ENCODE results near the gene IMMP1L.

The IMMP1L gene

GRCh38 chr11:31442086-31442485 lies 67.3 kb downstream of the IMMP1L start:
- no peak for DNase-seq
- H3K27ac ChIP-seq: no peak overlapping the region
- in situ Hi-C loops (cut with HindIII; ENCODE audit: low pct_ligation_motif_present, low sequenced_read_pairs): no loop called here
- TF ChIP-seq CTCF (IDR thresholded peaks at IDR 0.05; ENCODE audit: low read depth, low read length, missing control alignments): no peak
- no peaks in the 10 kb centered on the region for H3K27me3 ChIP-seq (replicated peaks)
- H3K36me3 ChIP-seq (replicated peaks): no peaks in the 10 kb centered on the region
- H3K4me3 ChIP-seq (ENCODE audit: low read depth, low read length): no peak overlapping the region

GRCh38 chr11:31441296-31441695 lies 68.1 kb downstream of the IMMP1L start:
- Histone ChIP-seq H3K27ac (no peak overlapping the region), H3K36me3 (replicated peaks) (no peaks in the 10 kb centered on the region), H3K27me3 (replicated peaks) (no peaks in the 10 kb centered on the region), H3K4me3 (ENCODE audit: low read depth, low read length) (no peak overlapping the region)
- DNase-seq: no peak
- TF ChIP-seq CTCF (IDR thresholded peaks at IDR 0.05; ENCODE audit: low read depth, low read length, missing control alignments): no peak
- in situ Hi-C loops (cut with HindIII; ENCODE audit: low pct_ligation_motif_present, low sequenced_read_pairs): no loop called here

GRCh38 chr11:31437742-31438435 lies 71.5 kb downstream of the IMMP1L start:
- peak; percentile 47 for DNase-seq
- Histone ChIP-seq H3K27ac (peak overlapping the region; percentile 21), H3K36me3 (replicated peaks) (no peaks in the 10 kb centered on the region), H3K27me3 (replicated peaks) (no peaks in the 10 kb centered on the region), H3K4me3 (ENCODE audit: low read depth, low read length) (no peak overlapping the region)
- no peak for TF ChIP-seq CTCF (IDR thresholded peaks at IDR 0.05; ENCODE audit: low read depth, low read length, missing control alignments)
- in situ Hi-C loops (cut with HindIII; ENCODE audit: low pct_ligation_motif_present, low sequenced_read_pairs): no loop called here

GRCh38 chr11:31433851-31434250 lies 75.6 kb downstream of the IMMP1L start:
- H3K27me3 ChIP-seq (replicated peaks): no peaks in the 10 kb centered on the region
- TF ChIP-seq CTCF (IDR thresholded peaks at IDR 0.05; ENCODE audit: low read depth, low read length, missing control alignments): no peak
- no peak for DNase-seq
- H3K36me3 ChIP-seq (replicated peaks): no peaks in the 10 kb centered on the region
- H3K4me3 ChIP-seq (ENCODE audit: low read depth, low read length): no peak overlapping the region
- in situ Hi-C loops (cut with HindIII; ENCODE audit: low pct_ligation_motif_present, low sequenced_read_pairs): no loop called here
- H3K27ac ChIP-seq: no peak overlapping the region

- no peak for TF ChIP-seq CTCF (IDR thresholded peaks at IDR 0.05; ENCODE audit: low read depth, low read length, missing control alignments)
- in situ Hi-C loops (cut with HindIII; ENCODE audit: low pct_ligation_motif_present, low sequenced_read_pairs): no loop called here
- H3K4me3 ChIP-seq (ENCODE audit: low read depth, low read length): no peak overlapping the region
- no peak for DNase-seq
- H3K36me3 ChIP-seq (replicated peaks): no peaks in the 10 kb centered on the region
- H3K27ac ChIP-seq: no peak overlapping the region
- H3K27me3 ChIP-seq (replicated peaks): no peaks in the 10 kb centered on the region
Measured at GRCh38 chr11:31424652-31425051, 84.8 kb downstream of the IMMP1L start.

GRCh38 chr11:31422703-31423102 lies 86.7 kb downstream of the IMMP1L start:
- Histone ChIP-seq H3K4me3 (ENCODE audit: low read depth, low read length) (no peak overlapping the region), H3K27ac (no peak overlapping the region), H3K36me3 (replicated peaks) (no peaks in the 10 kb centered on the region), H3K27me3 (replicated peaks) (no peaks in the 10 kb centered on the region)
- in situ Hi-C loops (cut with HindIII; ENCODE audit: low pct_ligation_motif_present, low sequenced_read_pairs): no loop called here
- no peak for DNase-seq
- no peak for TF ChIP-seq CTCF (IDR thresholded peaks at IDR 0.05; ENCODE audit: low read depth, low read length, missing control alignments)

Data from brain microvascular endothelial cell (primary cell).